Adrenal gland (tissue), 5 donors: Measurements from ENCODE around the gene AMN.

Experiments
- POLR2A ChIP-seq, 2 donors: fragments of 450-650 bp; IDR thresholded peaks; one replicate each; pipeline ENCODE4 v1.6.1; 2017; ENCODE audit warnings: antibody characterized with exemption in 2 of 2, mild to moderate bottlenecking in 2 of 2, moderate library complexity in 1 of 2
- TF ChIP-seq, protein P1 (sequence below), 6 experiments: fragments of 450-650 bp in 4 of 6; fragments of 200-600 bp in 2 of 6; sonication (generic) in 1 of 6; IDR thresholded peaks; 1 replicate in 5 of 6; 2 replicates in 1 of 6; pipeline versions ENCODE4 v1.5.1 to v1.8.0; 2016 to 2021; ENCODE audit warnings: antibody characterized with exemption in 6 of 6, mild to moderate bottlenecking in 2 of 6, moderate library complexity in 1 of 6
- donor health status: DM: no; HTN: no; CAD: no.

DNA sequence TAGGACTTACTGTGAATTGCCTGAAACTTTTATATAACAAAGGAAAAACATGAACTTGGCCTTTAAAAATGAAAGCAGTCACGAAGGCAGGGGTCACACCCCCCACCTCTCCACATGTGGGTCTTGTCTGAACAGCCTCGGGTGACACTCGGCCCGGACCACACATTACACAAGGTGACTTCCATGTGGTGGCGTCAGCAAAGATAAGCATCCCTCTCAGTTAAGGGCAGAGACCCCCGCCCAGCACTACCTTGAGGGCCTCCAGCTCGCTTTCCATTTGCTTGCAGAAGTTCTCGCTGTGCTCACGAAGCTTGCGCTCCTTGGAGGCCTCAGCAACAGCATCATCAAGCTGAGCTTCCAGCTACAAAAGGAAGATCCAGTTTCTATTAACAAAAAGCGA is 47.4 kb downstream of the AMN start:
- TF ChIP-seq, protein P1, sequence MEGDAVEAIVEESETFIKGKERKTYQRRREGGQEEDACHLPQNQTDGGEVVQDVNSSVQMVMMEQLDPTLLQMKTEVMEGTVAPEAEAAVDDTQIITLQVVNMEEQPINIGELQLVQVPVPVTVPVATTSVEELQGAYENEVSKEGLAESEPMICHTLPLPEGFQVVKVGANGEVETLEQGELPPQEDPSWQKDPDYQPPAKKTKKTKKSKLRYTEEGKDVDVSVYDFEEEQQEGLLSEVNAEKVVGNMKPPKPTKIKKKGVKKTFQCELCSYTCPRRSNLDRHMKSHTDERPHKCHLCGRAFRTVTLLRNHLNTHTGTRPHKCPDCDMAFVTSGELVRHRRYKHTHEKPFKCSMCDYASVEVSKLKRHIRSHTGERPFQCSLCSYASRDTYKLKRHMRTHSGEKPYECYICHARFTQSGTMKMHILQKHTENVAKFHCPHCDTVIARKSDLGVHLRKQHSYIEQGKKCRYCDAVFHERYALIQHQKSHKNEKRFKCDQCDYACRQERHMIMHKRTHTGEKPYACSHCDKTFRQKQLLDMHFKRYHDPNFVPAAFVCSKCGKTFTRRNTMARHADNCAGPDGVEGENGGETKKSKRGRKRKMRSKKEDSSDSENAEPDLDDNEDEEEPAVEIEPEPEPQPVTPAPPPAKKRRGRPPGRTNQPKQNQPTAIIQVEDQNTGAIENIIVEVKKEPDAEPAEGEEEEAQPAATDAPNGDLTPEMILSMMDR (IDR thresholded peaks at IDR 0.05): no peak
- TF ChIP-seq POLR2A (IDR thresholded peaks at IDR 0.05): no peak
